PC-3 (cell line): ENCODE results near the gene DCLRE1C.

Experiments
- CTCF ChIP-seq: fragments of 300-600 bp; sonication (generic); conservative IDR thresholded peaks from 2 replicates; pipeline ENCODE4 v1.5.1; 2017; ENCODE audit warnings: antibody characterized with exemption, low read depth, mild to moderate bottlenecking, low read length
- EZH2 ChIP-seq: fragments of 300-600 bp; sonication (generic); IDR thresholded peaks from one replicate; pipeline ENCODE4 v1.6.1; 2017; ENCODE audit warnings: antibody characterized with exemption, mild to moderate bottlenecking, low read length; ENCODE audit not compliant: unreplicated experiment
- EZH2phosphoT487 ChIP-seq: fragments of 300-600 bp; sonication (generic); IDR thresholded peaks from 2 replicates; pipeline ENCODE4 v1.6.1; 2018; ENCODE audit warnings: mild to moderate bottlenecking, antibody characterized with exemption, low read length, borderline replicate concordance

- TF ChIP-seq CTCF, result no peak
- TF ChIP-seq EZH2, result no peak
- no peak for TF ChIP-seq EZH2phosphoT487
Measured at GRCh38 chr10:14916600-14916999, 37.3 kb downstream of the DCLRE1C start.
